Measurements from ENCODE around the gene TPSD1. TPM values are rescaled to one million over a fixed set of nuclear protein-coding genes. Genes with fewer than 3 reads are reported as not detected.

Gene TPSD1
- total RNA-seq, 1 experiment from 2014 or later = 0.31 TPM

DNA sequence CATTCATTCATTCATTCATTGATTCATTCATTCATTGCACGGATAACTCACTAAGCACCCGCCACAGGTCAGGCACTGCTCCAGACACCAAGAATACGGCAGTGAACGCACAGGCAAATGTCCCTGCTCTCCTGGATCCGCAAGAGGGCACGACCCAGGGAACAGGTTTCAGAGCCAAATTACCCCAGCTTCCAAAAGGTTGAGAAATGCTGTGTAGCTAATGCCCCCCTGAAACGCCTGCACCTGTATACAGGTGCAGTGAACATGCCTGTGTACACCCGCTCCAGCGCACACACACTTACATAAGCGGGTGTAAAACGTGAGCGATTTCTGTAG is 44.0 kb downstream of the TPSD1 start:
- ChIA-PET CTCF (interaction anchor here (1.5 to 3.3 kb wide), 7 partner anchors 9 to 196 kb away, joined by 5 to 48 read pairs (median 8); partner anchors contain the start of gene UQCC4), POLR2A (interaction anchor here (1.5 kb wide), 1 partner anchor 32 kb away, joined by 6 read pairs; no protein-coding TSS in a partner anchor)
- H3K36me3 Mint-ChIP-seq = no peaks in the 10 kb centered on the region
- ATAC-seq = no peak
- TF ChIP-seq TCF7 (CRISPR knock-in tag; IDR thresholded peaks at IDR 0.05; ENCODE audit: low read depth) (no peak), MXD4 (CRISPR knock-in tag; IDR thresholded peaks at IDR 0.05; ENCODE audit: borderline replicate concordance) (no peak), EMX1 (CRISPR knock-in tag; IDR thresholded peaks at IDR 0.05) (no peak), KAT7 (CRISPR knock-in tag; IDR thresholded peaks at IDR 0.05; ENCODE audit: borderline replicate concordance) (no peak), ZNF138 (CRISPR knock-in tag; conservative IDR thresholded peaks at IDR 0.05) (no peak), NR3C1 (CRISPR knock-in tag; conservative IDR thresholded peaks at IDR 0.05; ENCODE audit: low read depth) (no peak), ESRRA (CRISPR knock-in tag; IDR thresholded peaks at IDR 0.05; ENCODE audit: borderline replicate concordance) (no peak), IRF2 (CRISPR knock-in tag; IDR thresholded peaks at IDR 0.05; ENCODE audit: borderline replicate concordance, low read depth) (no peak), ATF1 (CRISPR knock-in tag; IDR thresholded peaks at IDR 0.05) (no peak), SMAD4 (CRISPR knock-in tag; IDR thresholded peaks at IDR 0.05) (no peak), TEAD1 (CRISPR knock-in tag; IDR thresholded peaks at IDR 0.05) (no peak), CREM (CRISPR knock-in tag; IDR thresholded peaks at IDR 0.05) (no peak)
- TF ChIP-seq, protein P1, sequence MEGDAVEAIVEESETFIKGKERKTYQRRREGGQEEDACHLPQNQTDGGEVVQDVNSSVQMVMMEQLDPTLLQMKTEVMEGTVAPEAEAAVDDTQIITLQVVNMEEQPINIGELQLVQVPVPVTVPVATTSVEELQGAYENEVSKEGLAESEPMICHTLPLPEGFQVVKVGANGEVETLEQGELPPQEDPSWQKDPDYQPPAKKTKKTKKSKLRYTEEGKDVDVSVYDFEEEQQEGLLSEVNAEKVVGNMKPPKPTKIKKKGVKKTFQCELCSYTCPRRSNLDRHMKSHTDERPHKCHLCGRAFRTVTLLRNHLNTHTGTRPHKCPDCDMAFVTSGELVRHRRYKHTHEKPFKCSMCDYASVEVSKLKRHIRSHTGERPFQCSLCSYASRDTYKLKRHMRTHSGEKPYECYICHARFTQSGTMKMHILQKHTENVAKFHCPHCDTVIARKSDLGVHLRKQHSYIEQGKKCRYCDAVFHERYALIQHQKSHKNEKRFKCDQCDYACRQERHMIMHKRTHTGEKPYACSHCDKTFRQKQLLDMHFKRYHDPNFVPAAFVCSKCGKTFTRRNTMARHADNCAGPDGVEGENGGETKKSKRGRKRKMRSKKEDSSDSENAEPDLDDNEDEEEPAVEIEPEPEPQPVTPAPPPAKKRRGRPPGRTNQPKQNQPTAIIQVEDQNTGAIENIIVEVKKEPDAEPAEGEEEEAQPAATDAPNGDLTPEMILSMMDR (IDR thresholded peaks at IDR 0.05) = no peak
- TF ChIP-seq, protein P2, sequence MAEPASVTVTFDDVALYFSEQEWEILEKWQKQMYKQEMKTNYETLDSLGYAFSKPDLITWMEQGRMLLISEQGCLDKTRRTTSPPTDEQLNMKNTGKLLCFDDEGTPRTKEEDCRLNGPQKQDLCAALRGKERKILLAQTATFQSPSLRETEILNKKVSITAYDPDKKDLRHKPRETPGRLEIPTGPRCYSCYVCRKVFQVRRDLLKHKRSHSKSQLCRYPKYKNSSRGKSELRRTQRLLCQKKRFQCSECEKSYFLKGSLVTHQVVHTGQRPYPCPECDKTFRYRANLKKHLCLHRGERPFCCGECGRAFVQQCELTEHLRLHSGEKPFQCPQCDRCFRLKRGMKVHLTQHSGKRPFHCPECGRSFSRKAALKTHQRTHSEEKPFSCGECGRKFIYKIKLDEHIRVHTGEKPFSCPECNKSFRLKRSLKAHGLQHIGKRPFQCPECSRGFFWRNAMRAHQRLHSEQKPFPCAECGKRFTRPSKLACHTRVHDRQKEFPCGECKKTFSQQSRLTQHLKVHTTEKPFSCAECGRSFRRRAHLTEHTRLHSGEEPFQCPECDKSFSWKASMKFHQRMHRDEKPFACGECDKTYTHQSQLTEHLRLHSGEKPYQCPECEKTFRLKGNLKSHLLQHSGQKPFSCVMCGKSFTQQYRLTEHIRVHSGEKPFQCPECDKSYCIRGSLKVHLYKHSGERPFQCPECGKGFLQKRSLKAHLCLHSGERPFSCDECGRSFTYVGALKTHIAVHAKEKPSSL (CRISPR knock-in tag; conservative IDR thresholded peaks at IDR 0.05) = no peak
- TF ChIP-seq, protein P3, sequence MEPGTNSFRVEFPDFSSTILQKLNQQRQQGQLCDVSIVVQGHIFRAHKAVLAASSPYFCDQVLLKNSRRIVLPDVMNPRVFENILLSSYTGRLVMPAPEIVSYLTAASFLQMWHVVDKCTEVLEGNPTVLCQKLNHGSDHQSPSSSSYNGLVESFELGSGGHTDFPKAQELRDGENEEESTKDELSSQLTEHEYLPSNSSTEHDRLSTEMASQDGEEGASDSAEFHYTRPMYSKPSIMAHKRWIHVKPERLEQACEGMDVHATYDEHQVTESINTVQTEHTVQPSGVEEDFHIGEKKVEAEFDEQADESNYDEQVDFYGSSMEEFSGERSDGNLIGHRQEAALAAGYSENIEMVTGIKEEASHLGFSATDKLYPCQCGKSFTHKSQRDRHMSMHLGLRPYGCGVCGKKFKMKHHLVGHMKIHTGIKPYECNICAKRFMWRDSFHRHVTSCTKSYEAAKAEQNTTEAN (CRISPR knock-in tag; IDR thresholded peaks at IDR 0.05) = no peak
- TF ChIP-seq, protein P4, sequence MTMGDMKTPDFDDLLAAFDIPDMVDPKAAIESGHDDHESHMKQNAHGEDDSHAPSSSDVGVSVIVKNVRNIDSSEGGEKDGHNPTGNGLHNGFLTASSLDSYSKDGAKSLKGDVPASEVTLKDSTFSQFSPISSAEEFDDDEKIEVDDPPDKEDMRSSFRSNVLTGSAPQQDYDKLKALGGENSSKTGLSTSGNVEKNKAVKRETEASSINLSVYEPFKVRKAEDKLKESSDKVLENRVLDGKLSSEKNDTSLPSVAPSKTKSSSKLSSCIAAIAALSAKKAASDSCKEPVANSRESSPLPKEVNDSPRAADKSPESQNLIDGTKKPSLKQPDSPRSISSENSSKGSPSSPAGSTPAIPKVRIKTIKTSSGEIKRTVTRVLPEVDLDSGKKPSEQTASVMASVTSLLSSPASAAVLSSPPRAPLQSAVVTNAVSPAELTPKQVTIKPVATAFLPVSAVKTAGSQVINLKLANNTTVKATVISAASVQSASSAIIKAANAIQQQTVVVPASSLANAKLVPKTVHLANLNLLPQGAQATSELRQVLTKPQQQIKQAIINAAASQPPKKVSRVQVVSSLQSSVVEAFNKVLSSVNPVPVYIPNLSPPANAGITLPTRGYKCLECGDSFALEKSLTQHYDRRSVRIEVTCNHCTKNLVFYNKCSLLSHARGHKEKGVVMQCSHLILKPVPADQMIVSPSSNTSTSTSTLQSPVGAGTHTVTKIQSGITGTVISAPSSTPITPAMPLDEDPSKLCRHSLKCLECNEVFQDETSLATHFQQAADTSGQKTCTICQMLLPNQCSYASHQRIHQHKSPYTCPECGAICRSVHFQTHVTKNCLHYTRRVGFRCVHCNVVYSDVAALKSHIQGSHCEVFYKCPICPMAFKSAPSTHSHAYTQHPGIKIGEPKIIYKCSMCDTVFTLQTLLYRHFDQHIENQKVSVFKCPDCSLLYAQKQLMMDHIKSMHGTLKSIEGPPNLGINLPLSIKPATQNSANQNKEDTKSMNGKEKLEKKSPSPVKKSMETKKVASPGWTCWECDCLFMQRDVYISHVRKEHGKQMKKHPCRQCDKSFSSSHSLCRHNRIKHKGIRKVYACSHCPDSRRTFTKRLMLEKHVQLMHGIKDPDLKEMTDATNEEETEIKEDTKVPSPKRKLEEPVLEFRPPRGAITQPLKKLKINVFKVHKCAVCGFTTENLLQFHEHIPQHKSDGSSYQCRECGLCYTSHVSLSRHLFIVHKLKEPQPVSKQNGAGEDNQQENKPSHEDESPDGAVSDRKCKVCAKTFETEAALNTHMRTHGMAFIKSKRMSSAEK (CRISPR knock-in tag; IDR thresholded peaks at IDR 0.05; ENCODE audit: borderline replicate concordance) = no peak
- TF ChIP-seq, protein P5, sequence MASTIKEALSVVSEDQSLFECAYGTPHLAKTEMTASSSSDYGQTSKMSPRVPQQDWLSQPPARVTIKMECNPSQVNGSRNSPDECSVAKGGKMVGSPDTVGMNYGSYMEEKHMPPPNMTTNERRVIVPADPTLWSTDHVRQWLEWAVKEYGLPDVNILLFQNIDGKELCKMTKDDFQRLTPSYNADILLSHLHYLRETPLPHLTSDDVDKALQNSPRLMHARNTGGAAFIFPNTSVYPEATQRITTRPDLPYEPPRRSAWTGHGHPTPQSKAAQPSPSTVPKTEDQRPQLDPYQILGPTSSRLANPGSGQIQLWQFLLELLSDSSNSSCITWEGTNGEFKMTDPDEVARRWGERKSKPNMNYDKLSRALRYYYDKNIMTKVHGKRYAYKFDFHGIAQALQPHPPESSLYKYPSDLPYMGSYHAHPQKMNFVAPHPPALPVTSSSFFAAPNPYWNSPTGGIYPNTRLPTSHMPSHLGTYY (CRISPR knock-in tag; IDR thresholded peaks at IDR 0.05) = no peak
- TF ChIP-seq, protein P6, sequence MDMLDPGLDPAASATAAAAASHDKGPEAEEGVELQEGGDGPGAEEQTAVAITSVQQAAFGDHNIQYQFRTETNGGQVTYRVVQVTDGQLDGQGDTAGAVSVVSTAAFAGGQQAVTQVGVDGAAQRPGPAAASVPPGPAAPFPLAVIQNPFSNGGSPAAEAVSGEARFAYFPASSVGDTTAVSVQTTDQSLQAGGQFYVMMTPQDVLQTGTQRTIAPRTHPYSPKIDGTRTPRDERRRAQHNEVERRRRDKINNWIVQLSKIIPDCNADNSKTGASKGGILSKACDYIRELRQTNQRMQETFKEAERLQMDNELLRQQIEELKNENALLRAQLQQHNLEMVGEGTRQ (CRISPR knock-in tag; IDR thresholded peaks at IDR 0.05) = no peak
- TF ChIP-seq, protein P7, sequence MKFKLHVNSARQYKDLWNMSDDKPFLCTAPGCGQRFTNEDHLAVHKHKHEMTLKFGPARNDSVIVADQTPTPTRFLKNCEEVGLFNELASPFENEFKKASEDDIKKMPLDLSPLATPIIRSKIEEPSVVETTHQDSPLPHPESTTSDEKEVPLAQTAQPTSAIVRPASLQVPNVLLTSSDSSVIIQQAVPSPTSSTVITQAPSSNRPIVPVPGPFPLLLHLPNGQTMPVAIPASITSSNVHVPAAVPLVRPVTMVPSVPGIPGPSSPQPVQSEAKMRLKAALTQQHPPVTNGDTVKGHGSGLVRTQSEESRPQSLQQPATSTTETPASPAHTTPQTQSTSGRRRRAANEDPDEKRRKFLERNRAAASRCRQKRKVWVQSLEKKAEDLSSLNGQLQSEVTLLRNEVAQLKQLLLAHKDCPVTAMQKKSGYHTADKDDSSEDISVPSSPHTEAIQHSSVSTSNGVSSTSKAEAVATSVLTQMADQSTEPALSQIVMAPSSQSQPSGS (CRISPR knock-in tag; IDR thresholded peaks at IDR 0.05; ENCODE audit: borderline replicate concordance, low read depth) = no peak
- TF ChIP-seq, protein P8, sequence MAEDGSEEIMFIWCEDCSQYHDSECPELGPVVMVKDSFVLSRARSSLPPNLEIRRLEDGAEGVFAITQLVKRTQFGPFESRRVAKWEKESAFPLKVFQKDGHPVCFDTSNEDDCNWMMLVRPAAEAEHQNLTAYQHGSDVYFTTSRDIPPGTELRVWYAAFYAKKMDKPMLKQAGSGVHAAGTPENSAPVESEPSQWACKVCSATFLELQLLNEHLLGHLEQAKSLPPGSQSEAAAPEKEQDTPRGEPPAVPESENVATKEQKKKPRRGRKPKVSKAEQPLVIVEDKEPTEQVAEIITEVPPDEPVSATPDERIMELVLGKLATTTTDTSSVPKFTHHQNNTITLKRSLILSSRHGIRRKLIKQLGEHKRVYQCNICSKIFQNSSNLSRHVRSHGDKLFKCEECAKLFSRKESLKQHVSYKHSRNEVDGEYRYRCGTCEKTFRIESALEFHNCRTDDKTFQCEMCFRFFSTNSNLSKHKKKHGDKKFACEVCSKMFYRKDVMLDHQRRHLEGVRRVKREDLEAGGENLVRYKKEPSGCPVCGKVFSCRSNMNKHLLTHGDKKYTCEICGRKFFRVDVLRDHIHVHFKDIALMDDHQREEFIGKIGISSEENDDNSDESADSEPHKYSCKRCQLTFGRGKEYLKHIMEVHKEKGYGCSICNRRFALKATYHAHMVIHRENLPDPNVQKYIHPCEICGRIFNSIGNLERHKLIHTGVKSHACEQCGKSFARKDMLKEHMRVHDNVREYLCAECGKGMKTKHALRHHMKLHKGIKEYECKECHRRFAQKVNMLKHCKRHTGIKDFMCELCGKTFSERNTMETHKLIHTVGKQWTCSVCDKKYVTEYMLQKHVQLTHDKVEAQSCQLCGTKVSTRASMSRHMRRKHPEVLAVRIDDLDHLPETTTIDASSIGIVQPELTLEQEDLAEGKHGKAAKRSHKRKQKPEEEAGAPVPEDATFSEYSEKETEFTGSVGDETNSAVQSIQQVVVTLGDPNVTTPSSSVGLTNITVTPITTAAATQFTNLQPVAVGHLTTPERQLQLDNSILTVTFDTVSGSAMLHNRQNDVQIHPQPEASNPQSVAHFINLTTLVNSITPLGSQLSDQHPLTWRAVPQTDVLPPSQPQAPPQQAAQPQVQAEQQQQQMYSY (CRISPR knock-in tag; IDR thresholded peaks at IDR 0.05) = no peak
- no peaks in the 10 kb centered on the region for H3K9me3 Mint-ChIP-seq
- no peak overlapping the region for H3K4me3 Mint-ChIP-seq
- H3K27me3 Mint-ChIP-seq (ENCODE audit: low read depth) = peaks cover 11% of the 10 kb centered on the region
- H3K4me1 Mint-ChIP-seq = peaks cover 28% of the 10 kb centered on the region
- H3K27ac Mint-ChIP-seq = no peak overlapping the region
- DNase-seq (ENCODE audit: low spot score) = no peak

All from WTC11 (cell line).